MM.1S (cell line): ENCODE results near the gene GJA3.

ENCODE experiments used
- DNase-seq: peaks from one replicate; pipeline ENCODE4 v3.0.0-alpha.2; 2015
- H2AFZ ChIP-seq: fragments of 300-600 bp; sonication (generic); 2 replicates; pipeline ENCODE4 v1.6.0; 2016; ENCODE audit warnings: antibody characterized with exemption, low read length
- H3F3A ChIP-seq: fragments of 300-600 bp; sonication (generic); 2 replicates; pipeline ENCODE4 v1.6.1; 2016; ENCODE audit warnings: mild to moderate bottlenecking, antibody characterized with exemption, low read length, moderate library complexity, mixed read lengths; ENCODE audit not compliant: insufficient read depth
- H3K27ac ChIP-seq: fragments of 300-600 bp; sonication (generic); 2 replicates; pipeline ENCODE4 v1.5.1; 2016; ENCODE audit warnings: mild to moderate bottlenecking, low read length
- H3K27me3 ChIP-seq: fragments of 300-600 bp; sonication (generic); replicated peaks from 2 replicates; pipeline ENCODE4 v1.6.0; 2016; ENCODE audit warnings: low read length; ENCODE audit not compliant: insufficient read depth
- H3K36me3 ChIP-seq: fragments of 300-600 bp; sonication (generic); replicated peaks from 2 replicates; pipeline ENCODE4 v1.6.1; 2016; ENCODE audit warnings: mild to moderate bottlenecking, low read length, mixed read lengths; ENCODE audit not compliant: insufficient read depth
- H3K4me1 ChIP-seq: fragments of 300-600 bp; sonication (generic); 2 replicates; pipeline ENCODE4 v1.6.1; 2016; ENCODE audit warnings: low read length, mixed read lengths
- H3K4me2 ChIP-seq: fragments of 300-600 bp; sonication (generic); 2 replicates; pipeline ENCODE4 v1.6.0; 2016; ENCODE audit warnings: low read depth, low read length
- H3K4me3 ChIP-seq: fragments of 300-600 bp; sonication (generic); 2 replicates; pipeline ENCODE4 v1.5.1; 2016; ENCODE audit warnings: low read length, mixed read lengths
- H3K79me2 ChIP-seq: fragments of 300-600 bp; sonication (generic); 2 replicates; pipeline ENCODE4 v1.6.1; 2016; ENCODE audit warnings: mixed run types, low read length, mixed read lengths
- H3K9ac ChIP-seq: fragments of 300-600 bp; sonication (generic); 2 replicates; pipeline ENCODE4 v1.6.1; 2016; ENCODE audit warnings: low read length, mixed read lengths
- H3K9me2 ChIP-seq: fragments of 300-600 bp; sonication (generic); replicated peaks from 2 replicates; pipeline ENCODE4 v1.6.1; 2016; ENCODE audit warnings: mild to moderate bottlenecking, low read length, mixed read lengths; ENCODE audit not compliant: insufficient read depth
- H3K9me3 ChIP-seq: fragments of 300-600 bp; sonication (generic); replicated peaks from 2 replicates; pipeline ENCODE4 v1.6.1; 2016; ENCODE audit warnings: mild to moderate bottlenecking, low read length, mixed read lengths; ENCODE audit not compliant: insufficient read depth
- H4K20me1 ChIP-seq: fragments of 300-600 bp; sonication (generic); 2 replicates; pipeline ENCODE4 v1.6.1; 2016; ENCODE audit warnings: mild to moderate bottlenecking, low read length, moderate library complexity, mixed read lengths; ENCODE audit not compliant: insufficient read depth
- CTCF ChIP-seq: fragments of 300-600 bp; sonication (generic); IDR thresholded peaks from 2 replicates; pipeline ENCODE4 v1.5.1; 2016; ENCODE audit warnings: antibody characterized with exemption, low read length, mixed read lengths
- EZH2 ChIP-seq: fragments of 300-600 bp; sonication (generic); optimal IDR thresholded peaks from 2 replicates; pipeline ENCODE3; 2017; ENCODE audit warnings: low read depth, mild to moderate bottlenecking, antibody characterized with exemption, low read length, mixed read lengths
- EZH2phosphoT487 ChIP-seq: fragments of 300-600 bp; sonication (generic); IDR thresholded peaks from 2 replicates; pipeline ENCODE4 v1.6.1; 2018; ENCODE audit warnings: antibody characterized with exemption, low read length

Gene GJA3

GRCh38 chr13:20114066-20114610 lies 46.7 kb downstream of the GJA3 start:
- Histone ChIP-seq H3K9ac (no peak overlapping the region), H3K27ac (no peak overlapping the region), H3K79me2 (no peaks in the 10 kb centered on the region), H4K20me1 (no peaks in the 10 kb centered on the region), H3K4me1 (no peaks in the 10 kb centered on the region), H3K4me3 (no peak overlapping the region), H3K9me2 (no peaks in the 10 kb centered on the region), H3K4me2 (no peak overlapping the region), H3F3A (peaks cover 2% of the 10 kb centered on the region; the same call in 1 of the 2 replicates), H2AFZ (no peak overlapping the region), H3K36me3 (no peaks in the 10 kb centered on the region), H3K9me3 (no peaks in the 10 kb centered on the region), H3K27me3 (no peaks in the 10 kb centered on the region)
- TF ChIP-seq CTCF (no peak), EZH2phosphoT487 (no peak), EZH2 (no peak)
- DNase-seq: no peak

GRCh38 chr13:20109037-20109436 lies 51.8 kb downstream of the GJA3 start:
- no peak for DNase-seq
- H3K4me2 ChIP-seq: no peak overlapping the region
- H3K9me3 ChIP-seq: no peaks in the 10 kb centered on the region
- no peaks in the 10 kb centered on the region for H4K20me1 ChIP-seq
- H3F3A ChIP-seq: no peaks in the 10 kb centered on the region
- H3K27ac ChIP-seq: no peak overlapping the region
- no peak overlapping the region for H2AFZ ChIP-seq
- no peaks in the 10 kb centered on the region for H3K9me2 ChIP-seq
- no peaks in the 10 kb centered on the region for H3K79me2 ChIP-seq
- H3K27me3 ChIP-seq: no peaks in the 10 kb centered on the region
- H3K4me3 ChIP-seq: no peak overlapping the region
- TF ChIP-seq EZH2phosphoT487 (no peak), CTCF (no peak), EZH2 (no peak)
- no peak overlapping the region for H3K9ac ChIP-seq
- H3K4me1 ChIP-seq: no peaks in the 10 kb centered on the region
- H3K36me3 ChIP-seq: no peaks in the 10 kb centered on the region

GRCh38 chr13:20106742-20107141 lies 54.1 kb downstream of the GJA3 start:
- H3K27ac ChIP-seq: no peak overlapping the region
- H3K79me2 ChIP-seq: no peaks in the 10 kb centered on the region
- H3K9me3 ChIP-seq: no peaks in the 10 kb centered on the region
- H3K4me2 ChIP-seq: no peak overlapping the region
- no peak for TF ChIP-seq EZH2phosphoT487
- no peak for TF ChIP-seq CTCF
- TF ChIP-seq EZH2: no peak
- H3K27me3 ChIP-seq: no peaks in the 10 kb centered on the region
- H3F3A ChIP-seq: no peaks in the 10 kb centered on the region
- DNase-seq: no peak
- H3K9me2 ChIP-seq: no peaks in the 10 kb centered on the region
- H2AFZ ChIP-seq: no peak overlapping the region
- H3K4me3 ChIP-seq: no peak overlapping the region
- no peaks in the 10 kb centered on the region for H4K20me1 ChIP-seq
- H3K36me3 ChIP-seq: no peaks in the 10 kb centered on the region
- H3K9ac ChIP-seq: no peak overlapping the region
- no peaks in the 10 kb centered on the region for H3K4me1 ChIP-seq
